Endodermal cell (in vitro differentiated cells): ENCODE results near the gene SH3PXD2A. TPM values are rescaled to one million over a fixed set of nuclear protein-coding genes. Genes with fewer than 3 reads are reported as not detected.

Experiments
- DNase-seq: peaks from one replicate; pipeline ENCODE4 v3.0.0-alpha.2; 2017
- H3K27ac ChIP-seq: 2 replicates; pipeline ENCODE4 v1.5.1; 2013; ENCODE audit warnings: mild to moderate bottlenecking, low read depth, low read length, moderate library complexity
- H3K27me3 ChIP-seq: 2 replicates; pipeline ENCODE4 v1.6.1; 2013; ENCODE audit warnings: mild to moderate bottlenecking, low read length, moderate library complexity; ENCODE audit not compliant: insufficient read depth, control insufficient read depth, poor library complexity, severe bottlenecking
- H3K36me3 ChIP-seq: 2 replicates; pipeline ENCODE4 v1.7.0; 2013; ENCODE audit warnings: mild to moderate bottlenecking, low read length, moderate library complexity; ENCODE audit not compliant: control insufficient read depth, insufficient read depth
- H3K4me1 ChIP-seq: one replicate; pipeline ENCODE4 v1.7.0; 2013; ENCODE audit warnings: low read length; ENCODE audit not compliant: control insufficient read depth, insufficient read depth
- H3K4me3 ChIP-seq: 2 replicates; pipeline ENCODE4 v1.5.1; 2013; ENCODE audit warnings: mild to moderate bottlenecking, low read length, moderate library complexity
- H3K9ac ChIP-seq: 2 replicates; pipeline ENCODE4 v1.6.1; 2013; ENCODE audit warnings: mild to moderate bottlenecking, low read length, moderate library complexity; ENCODE audit not compliant: poor library complexity, severe bottlenecking; ENCODE audit errors: extremely low read depth
- H3K9me3 ChIP-seq: 2 replicates; pipeline ENCODE4 v1.6.1; 2013; ENCODE audit warnings: mild to moderate bottlenecking, low read length, moderate library complexity; ENCODE audit not compliant: control insufficient read depth
- H3K27ac Mint-ChIP-seq: 2 replicates; pipeline ENCODE4 v1.8.0; 2020; ENCODE audit warnings: mixed read lengths
- H3K27me3 Mint-ChIP-seq: 2 replicates; pipeline ENCODE4 v1.8.0; 2021; ENCODE audit warnings: mild to moderate bottlenecking, mixed read lengths; ENCODE audit not compliant: insufficient read depth
- H3K36me3 Mint-ChIP-seq: 2 replicates; pipeline ENCODE4 v1.8.0; 2020; ENCODE audit warnings: low read depth, mixed read lengths
- H3K4me1 Mint-ChIP-seq: 2 replicates; pipeline ENCODE4 v1.8.0; 2020; ENCODE audit warnings: mixed read lengths
- H3K4me3 Mint-ChIP-seq: 2 replicates; pipeline ENCODE4 v1.8.0; 2020; ENCODE audit warnings: mild to moderate bottlenecking, moderate library complexity, mixed read lengths
- H3K9me3 Mint-ChIP-seq: 2 replicates; pipeline ENCODE4 v1.8.0; 2020; ENCODE audit warnings: mild to moderate bottlenecking, mixed read lengths
- WGBS, 2 experiments: methylation state at CpG; one replicate each; pipeline versions ENCODE4 v1.1.5 to v1.1.7; 2013; ENCODE audit warnings: missing lambda C conversion rate in 2 of 2, mixed read lengths in 1 of 2; ENCODE audit not compliant: insufficient coverage in 1 of 2, insufficient read length in 1 of 2; 5-methylcytosine and 5-hydroxymethylcytosine counted together
- total RNA-seq, 2 donors: library from RNA; stranded (reverse); fragmentation: NEBNext Ultra II Directional in 1 of 2; extraction: Animal tissue kit (Norgen Biotek cat#: 25700) in 1 of 2; gene quantifications; 2 replicates in 1 of 2; 3 replicates in 1 of 2; pipeline ENCODE4 v1.2.1, GENCODE V29; 2021
- TF ChIP-seq, protein P1 (sequence below): fragments of 200-600 bp; sonication (generic); conservative IDR thresholded peaks from 2 replicates; pipeline ENCODE4 v1.5.0; 2021; ENCODE audit warnings: antibody characterized with exemption, mild to moderate bottlenecking

The SH3PXD2A gene
- total RNA-seq, 2 donors from 2014 or later = 15.7 to 22.6 TPM

DNA sequence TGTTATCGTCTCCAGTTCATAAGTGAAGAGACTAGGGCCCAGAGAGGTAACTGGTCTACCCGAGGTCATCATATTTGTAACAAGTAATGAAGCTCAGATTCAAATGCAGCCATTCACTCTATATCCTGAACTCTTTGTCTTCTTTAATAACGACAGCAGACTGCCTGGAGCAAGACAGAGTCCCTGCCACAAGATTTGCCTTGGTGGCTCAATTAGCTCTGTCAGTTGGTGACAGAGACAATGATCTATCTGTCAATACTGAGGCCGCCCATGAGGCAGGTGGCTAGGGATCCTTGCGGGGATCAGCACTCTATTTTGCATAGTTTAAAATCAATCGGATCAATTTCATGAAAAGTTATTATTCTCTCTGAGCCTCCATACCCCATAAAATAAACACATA is 43.9 kb downstream of the SH3PXD2A start:
- H3K9ac ChIP-seq = no peak overlapping the region
- H3K4me1 Mint-ChIP-seq = peaks cover 21% of the 10 kb centered on the region

DNA sequence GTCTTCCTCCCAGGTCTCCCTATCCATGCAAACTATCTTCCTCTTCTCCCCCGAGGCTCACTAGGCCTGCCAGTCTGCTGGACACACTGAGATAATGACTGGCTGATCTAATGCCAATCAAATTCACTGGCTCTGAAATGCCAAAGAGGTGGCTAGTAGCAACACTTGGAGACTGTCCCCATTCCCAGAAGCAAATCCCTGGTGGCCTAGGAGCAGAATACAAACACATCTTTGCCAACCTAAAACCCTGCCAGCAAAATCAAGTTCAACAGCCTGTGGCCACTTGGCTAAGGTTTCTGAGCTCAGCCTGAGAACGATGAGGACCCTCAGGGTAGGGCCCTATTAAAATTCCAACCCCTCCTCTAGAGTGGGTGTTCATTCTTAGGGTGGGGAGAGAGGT is 46.6 kb downstream of the SH3PXD2A start:
- TF ChIP-seq, protein P1, sequence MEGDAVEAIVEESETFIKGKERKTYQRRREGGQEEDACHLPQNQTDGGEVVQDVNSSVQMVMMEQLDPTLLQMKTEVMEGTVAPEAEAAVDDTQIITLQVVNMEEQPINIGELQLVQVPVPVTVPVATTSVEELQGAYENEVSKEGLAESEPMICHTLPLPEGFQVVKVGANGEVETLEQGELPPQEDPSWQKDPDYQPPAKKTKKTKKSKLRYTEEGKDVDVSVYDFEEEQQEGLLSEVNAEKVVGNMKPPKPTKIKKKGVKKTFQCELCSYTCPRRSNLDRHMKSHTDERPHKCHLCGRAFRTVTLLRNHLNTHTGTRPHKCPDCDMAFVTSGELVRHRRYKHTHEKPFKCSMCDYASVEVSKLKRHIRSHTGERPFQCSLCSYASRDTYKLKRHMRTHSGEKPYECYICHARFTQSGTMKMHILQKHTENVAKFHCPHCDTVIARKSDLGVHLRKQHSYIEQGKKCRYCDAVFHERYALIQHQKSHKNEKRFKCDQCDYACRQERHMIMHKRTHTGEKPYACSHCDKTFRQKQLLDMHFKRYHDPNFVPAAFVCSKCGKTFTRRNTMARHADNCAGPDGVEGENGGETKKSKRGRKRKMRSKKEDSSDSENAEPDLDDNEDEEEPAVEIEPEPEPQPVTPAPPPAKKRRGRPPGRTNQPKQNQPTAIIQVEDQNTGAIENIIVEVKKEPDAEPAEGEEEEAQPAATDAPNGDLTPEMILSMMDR = no peak
- H3K4me1 Mint-ChIP-seq = peaks cover 29% of the 10 kb centered on the region
- no peak overlapping the region for H3K4me3 Mint-ChIP-seq
- Histone ChIP-seq H3K27me3 (peaks cover 16% of the 10 kb centered on the region), H3K9ac (no peak overlapping the region), H3K4me1 (no peaks in the 10 kb centered on the region), H3K36me3 (no peaks in the 10 kb centered on the region), H3K4me3 (no peak overlapping the region), H3K9me3 (no peaks in the 10 kb centered on the region), H3K27ac (no peak overlapping the region)
- H3K9me3 Mint-ChIP-seq = no peaks in the 10 kb centered on the region
- 96% methylated on average over 2 of the region's 2 CpGs; no CpG with 5 or more reads in 1 of the 2 experiments for WGBS, 2 experiments
- no peak overlapping the region for H3K27ac Mint-ChIP-seq
- DNase-seq = no peak
- peaks cover 2% of the 10 kb centered on the region for H3K36me3 Mint-ChIP-seq
- peaks cover 4% of the 10 kb centered on the region for H3K27me3 Mint-ChIP-seq

More for the DNA sequence above, 43.9 kb downstream of the SH3PXD2A start:
- Histone ChIP-seq H3K27ac (peak overlapping the region; percentile 60), H3K36me3 (no peaks in the 10 kb centered on the region), H3K9me3 (no peaks in the 10 kb centered on the region), H3K4me1 (no peaks in the 10 kb centered on the region), H3K27me3 (no peaks in the 10 kb centered on the region), H3K4me3 (no peak overlapping the region)
- WGBS, 2 experiments = 76 to 91% methylated on average over 6 of the region's 6 CpGs
- Mint-ChIP-seq H3K9me3 (no peaks in the 10 kb centered on the region), H3K36me3 (peaks cover 2% of the 10 kb centered on the region), H3K27me3 (peaks cover under 1% of the 10 kb centered on the region), H3K27ac (no peak overlapping the region), H3K4me3 (no peak overlapping the region)
- TF ChIP-seq, protein P1 = no peak
- no peak for DNase-seq

DNA sequence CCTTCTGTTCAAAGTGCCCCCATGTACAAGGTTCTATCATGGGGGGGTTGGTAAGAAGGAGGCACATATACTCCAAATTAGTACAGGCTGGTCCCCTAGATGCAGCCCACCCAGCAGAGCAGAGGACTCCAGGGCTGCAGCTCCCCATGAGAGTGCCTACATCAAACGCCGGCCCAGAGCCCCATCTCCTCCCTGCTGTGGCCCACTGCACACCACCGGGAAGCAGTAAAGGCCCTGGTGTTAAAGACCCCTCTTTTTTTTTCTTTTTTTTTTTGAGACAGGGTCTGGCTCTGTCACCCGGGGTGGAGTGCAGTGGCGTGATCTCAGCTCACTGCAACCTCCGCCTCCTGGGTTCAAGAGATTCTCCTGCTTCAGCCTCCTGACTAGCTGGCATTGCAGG is 47.4 kb downstream of the SH3PXD2A start:
- Histone ChIP-seq H3K27me3 (peaks cover 23% of the 10 kb centered on the region), H3K9ac (no peak overlapping the region)
- peaks cover 32% of the 10 kb centered on the region for H3K4me1 Mint-ChIP-seq

More for the DNA sequence above, 47.4 kb downstream of the SH3PXD2A start:
- Histone ChIP-seq H3K36me3 (no peaks in the 10 kb centered on the region), H3K27ac (no peak overlapping the region), H3K9me3 (no peaks in the 10 kb centered on the region), H3K4me3 (no peak overlapping the region), H3K4me1 (no peaks in the 10 kb centered on the region)
- H3K36me3 Mint-ChIP-seq = peaks cover 2% of the 10 kb centered on the region
- TF ChIP-seq, protein P1 = no peak
- WGBS, 2 experiments = 89 to 92% methylated on average over 4 to 6 of the region's 6 CpGs
- H3K9me3 Mint-ChIP-seq = no peaks in the 10 kb centered on the region
- no peak overlapping the region for H3K4me3 Mint-ChIP-seq
- H3K27me3 Mint-ChIP-seq = peaks cover 5% of the 10 kb centered on the region
- no peak for DNase-seq
- no peak overlapping the region for H3K27ac Mint-ChIP-seq
